ENCODE data around the gene ADGRL2.

GRCh38 chr1:81920245-81920740 lies 119.6 kb downstream of the ADGRL2 start:
- no peak for TF ChIP-seq EZH2phosphoT487 (IDR thresholded peaks at IDR 0.05; ENCODE audit: borderline replicate concordance, low read depth)
- TF ChIP-seq TAF1 (IDR thresholded peaks at IDR 0.05; ENCODE audit: borderline replicate concordance, low read depth, low read length) = no peak
- no peak for TF ChIP-seq CTCF (IDR thresholded peaks at IDR 0.05)
- no peak for TF ChIP-seq EP300 (IDR thresholded peaks at IDR 0.05; ENCODE audit: borderline replicate concordance in 1 of 2, low read depth in 1 of 2, low read length in 1 of 2)
- no peak for TF ChIP-seq SMC3 (IDR thresholded peaks at IDR 0.05; ENCODE audit: low read depth, low read length)
- 0 out of 2 replicates have a peak, but pooled peaks have one; percentile 13 for TF ChIP-seq MAX (IDR thresholded peaks at IDR 0.05; ENCODE audit: low read depth)
- TF ChIP-seq FOSL2 (IDR thresholded peaks at IDR 0.05; ENCODE audit: borderline replicate concordance, low read depth) = peak; percentile 48; the same call in 1 of the 2 replicates
- TF ChIP-seq POLR2AphosphoS5 (IDR thresholded peaks at IDR 0.05; ENCODE audit: low read depth, low read length) = no peak
- no peak for TF ChIP-seq USF1 (IDR thresholded peaks at IDR 0.05; ENCODE audit: borderline replicate concordance, low read depth)
- no peak for TF ChIP-seq GATA2 (CRISPR knock-in tag; IDR thresholded peaks at IDR 0.05)
- no peak for TF ChIP-seq REST (IDR thresholded peaks at IDR 0.05; ENCODE audit: low read depth, low read length)
- no peak for TF ChIP-seq RAD21 (IDR thresholded peaks at IDR 0.05; ENCODE audit: low read length)
- TF ChIP-seq MXI1 (IDR thresholded peaks at IDR 0.05; ENCODE audit: low read depth, low read length) = no peak
- peak; percentile 65 for TF ChIP-seq SIN3A (IDR thresholded peaks at IDR 0.05; ENCODE audit: borderline replicate concordance, low read depth, low read length)

Measured in SK-N-SH (cell line).